NCI-H2227 (cell line): ENCODE results near the gene LRRC27.
A peak's percentile ranks its signal among the peaks of the same experiment; 100 is the strongest.
"Not testable (repeated sequence)": the region's sequence is repeated elsewhere in the genome, so short reads cannot be mapped to it uniquely, and the experiment has no call there.

ENCODE experiments used
- DNase-seq: peaks from one replicate; lab custom pipeline; 2025; ENCODE audit not compliant: unreplicated experiment; lab: John Stamatoyannopoulos, UW

The LRRC27 gene

DNA sequence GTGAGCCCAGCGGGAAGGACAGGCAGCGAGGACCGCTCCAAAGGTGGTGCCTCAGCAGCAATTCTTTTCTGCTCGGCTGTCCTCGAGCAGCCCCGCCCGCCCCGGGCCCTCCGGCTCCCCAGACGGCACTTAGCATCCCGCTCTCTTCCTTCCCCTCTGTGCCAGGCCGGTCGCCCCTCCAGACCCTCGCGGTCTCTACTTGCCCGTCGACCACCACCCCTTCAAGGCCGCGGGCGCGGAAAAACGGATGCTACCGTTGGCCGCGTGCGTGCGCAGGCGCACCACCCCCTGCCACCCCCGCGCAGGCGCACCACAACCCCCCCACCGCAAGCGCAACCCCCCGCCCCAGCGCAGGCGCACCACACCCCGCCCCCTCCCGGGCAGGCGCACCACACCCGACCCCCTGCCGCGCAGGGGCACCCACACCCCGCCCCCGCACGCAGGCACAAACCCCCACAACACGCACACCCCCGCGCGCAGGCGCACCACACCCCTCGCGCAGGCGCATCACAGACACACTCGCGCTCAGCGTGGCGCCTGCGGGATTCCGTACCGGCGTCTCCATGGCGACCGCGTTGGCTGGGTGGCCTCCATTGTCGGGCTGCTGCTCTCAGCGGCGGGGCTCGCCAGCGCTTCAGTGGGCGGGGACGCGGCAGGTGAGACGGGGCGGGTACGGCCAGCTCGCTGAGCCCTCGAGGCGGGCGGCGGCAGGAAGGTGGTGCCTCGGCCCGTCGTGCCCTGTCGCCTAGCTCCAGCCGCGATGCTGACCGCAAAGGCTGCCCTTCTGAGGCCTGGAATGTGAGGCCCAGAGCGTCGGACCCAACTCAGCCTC, at the start of gene LRRC27:
Gene LRRC27, plus strand, starts transcription at position 593 of the 832 bp plus-strand sequence. CDS start 1,332 bp downstream, outside the sequence.
- peak; percentile 97 for DNase-seq

- peak; percentile 40 for DNase-seq
Observed at GRCh38 chr10:132282667-132283603, 49.1 kb upstream of the LRRC27 start.

- DNase-seq = peak; percentile 35
Observed at GRCh38 chr10:132283604-132284382, 48.2 kb upstream of the LRRC27 start.

DNA sequence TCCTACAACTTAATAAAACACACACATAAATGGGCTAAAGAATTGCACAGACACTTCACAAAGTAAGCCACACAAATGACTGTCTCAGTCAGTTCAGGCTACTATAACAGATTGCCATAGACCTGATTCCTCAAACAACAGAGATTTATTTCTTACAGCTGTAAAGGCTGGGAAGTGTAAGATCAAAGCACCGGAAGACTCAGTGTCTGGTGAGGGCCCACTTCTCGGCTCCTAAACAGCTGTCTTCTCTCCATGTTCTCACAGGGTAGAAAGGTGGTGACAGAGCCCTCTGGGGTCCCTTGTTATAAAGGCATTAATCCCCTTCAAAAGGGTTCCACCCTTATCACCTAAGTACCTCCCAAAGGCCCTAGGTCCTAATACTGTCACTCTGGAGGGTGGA, 42.6 kb upstream of the LRRC27 start:
- DNase-seq = no peak

DNA sequence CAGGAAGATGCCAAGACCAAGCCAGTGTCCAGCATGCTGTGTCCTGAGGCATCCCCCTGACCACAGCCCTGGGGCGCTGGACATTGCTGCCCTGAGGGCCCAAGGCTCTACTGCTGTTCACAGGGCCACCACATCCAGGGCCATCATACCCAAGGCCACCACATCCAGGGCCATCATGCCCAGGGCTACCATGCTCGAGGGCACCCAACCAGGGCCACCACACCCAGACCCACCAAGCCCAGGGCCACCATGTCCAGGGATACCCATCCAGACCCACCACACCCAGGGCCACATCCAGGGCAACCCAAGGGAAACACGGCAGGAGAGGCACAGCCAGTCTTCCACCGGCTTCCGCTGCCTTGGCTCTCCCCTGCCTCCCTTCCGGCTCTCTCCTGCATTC, 41.4 kb upstream of the LRRC27 start:
- no peak for DNase-seq

- DNase-seq = no peak
Observed at GRCh38 chr10:132291826-132292225, 40.2 kb upstream of the LRRC27 start.

- no peak for DNase-seq
Observed at GRCh38 chr10:132292287-132293200, 39.4 kb upstream of the LRRC27 start.

GRCh38 chr10:132293201-132293812, 38.7 kb upstream of the LRRC27 start:
- no peak for DNase-seq

DNA sequence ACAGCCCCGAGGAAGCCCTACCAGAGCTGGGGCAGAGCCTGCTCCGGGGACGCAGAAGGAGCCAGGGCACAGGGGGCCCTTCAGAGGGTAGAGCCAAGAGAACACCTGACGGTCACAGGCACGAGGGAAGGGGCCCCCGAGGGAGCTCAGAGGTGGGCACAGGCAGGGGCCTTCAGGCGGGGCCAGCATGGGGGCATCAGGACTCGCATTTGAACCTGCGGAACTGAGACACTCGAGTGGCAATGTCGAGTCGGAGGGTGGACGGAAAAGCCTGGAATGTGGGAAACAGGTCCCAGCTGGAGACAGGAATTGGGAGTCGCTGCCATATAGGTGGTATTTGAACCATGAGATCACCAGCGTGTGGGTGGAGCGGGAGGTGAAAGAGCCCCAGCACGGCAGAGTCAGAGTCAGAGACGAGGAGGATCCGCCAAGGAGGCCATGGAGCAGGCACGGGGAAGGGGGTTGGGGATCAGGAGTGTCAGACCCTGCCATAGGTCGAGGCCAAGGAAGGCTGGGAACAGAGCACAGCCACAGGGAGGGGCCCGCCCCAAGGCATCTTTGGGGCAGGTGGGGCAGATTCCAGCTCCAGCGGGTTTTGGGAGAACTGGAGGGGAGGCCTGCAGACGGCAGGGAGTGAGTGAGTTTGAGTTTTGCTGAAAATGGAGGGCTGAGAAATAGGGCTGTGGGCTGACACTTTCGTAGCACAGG, 38.0 kb upstream of the LRRC27 start:
- no peak for DNase-seq

- no peak for DNase-seq
Observed at GRCh38 chr10:132294561-132295318, 37.3 kb upstream of the LRRC27 start.

DNA sequence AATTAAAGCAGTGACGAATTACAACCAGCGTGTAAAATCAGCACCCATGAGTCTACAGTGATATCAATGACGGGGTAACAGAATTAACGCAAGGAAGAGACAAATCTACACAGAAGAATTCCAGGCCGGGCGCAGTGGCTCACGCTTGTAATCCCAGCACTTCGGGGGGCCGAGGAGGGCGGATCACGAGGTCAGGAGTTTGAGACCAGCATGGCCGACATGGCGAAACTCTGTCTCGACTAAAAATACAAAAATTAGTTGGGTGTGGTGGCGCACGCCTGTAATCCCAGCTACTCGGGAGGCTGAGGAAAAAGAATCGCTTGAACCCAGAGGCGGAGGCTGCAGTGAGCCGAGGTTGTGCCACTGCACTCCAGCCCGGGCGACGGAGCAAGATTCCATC, 36.5 kb upstream of the LRRC27 start:
- DNase-seq = not testable (repeated sequence)

- DNase-seq = no peak
Observed at GRCh38 chr10:132296666-132297443, 35.1 kb upstream of the LRRC27 start.

DNA sequence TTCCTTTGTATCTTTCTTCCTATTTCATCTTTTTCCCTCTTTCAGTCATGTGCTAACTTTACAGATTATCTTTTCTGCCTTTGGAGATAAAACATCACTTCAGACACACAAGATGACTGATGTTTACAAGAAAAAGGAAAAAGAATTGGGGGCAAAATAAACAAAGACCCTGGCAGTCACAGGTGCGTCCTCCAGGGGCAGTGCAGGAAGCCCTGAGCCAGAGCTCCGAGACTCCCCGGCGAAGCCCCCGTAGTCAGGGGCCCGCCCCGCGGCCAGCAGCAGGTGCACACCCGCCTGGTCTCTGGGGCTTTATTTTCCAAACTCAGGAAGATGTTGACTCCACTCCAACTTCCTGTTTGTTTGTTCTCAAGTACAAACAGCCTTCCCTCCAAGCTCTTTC, 34.5 kb upstream of the LRRC27 start:
- DNase-seq = no peak

DNA sequence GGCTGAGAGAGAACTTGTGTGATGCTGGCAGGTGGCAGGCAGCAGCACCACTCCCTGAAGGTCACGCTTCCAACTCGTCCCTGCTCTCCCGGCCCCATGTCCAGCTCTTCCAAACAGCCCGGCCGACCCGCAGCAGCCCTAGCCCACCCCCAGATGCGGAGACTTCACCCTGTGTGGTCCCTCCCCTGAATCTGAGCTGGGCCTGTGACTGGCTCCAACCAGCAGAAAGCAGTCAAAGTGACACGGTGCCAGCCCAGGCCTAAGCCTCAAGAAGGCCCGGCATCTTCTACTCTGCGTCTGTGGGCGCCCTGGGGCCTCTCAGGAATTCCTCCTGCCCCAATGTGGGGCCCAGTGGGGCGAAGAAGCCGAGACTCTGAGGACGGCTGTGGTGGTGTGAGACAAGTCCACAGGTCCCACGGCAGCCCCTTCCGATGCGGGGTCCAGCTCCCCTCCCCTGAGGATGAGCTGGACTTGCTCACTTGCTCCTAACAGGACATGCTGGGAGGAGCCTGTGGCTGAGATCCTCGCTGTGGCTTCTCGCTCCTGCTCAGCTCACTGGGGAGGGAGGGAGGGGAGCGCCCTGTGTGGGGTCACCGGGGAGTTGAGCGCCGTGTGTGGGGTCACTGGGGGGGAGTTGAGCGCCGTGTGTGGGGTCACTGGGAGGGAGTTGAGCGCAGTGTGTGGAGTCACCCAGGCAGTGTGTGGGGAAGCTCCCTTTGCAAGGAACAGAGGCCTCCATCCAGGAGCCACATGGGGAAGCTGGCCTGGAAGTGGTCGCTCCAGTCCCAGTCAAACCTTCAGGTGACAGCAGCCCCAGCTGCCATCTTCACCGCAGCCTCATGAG, 33.7 kb upstream of the LRRC27 start:
- DNase-seq = no peak

DNA sequence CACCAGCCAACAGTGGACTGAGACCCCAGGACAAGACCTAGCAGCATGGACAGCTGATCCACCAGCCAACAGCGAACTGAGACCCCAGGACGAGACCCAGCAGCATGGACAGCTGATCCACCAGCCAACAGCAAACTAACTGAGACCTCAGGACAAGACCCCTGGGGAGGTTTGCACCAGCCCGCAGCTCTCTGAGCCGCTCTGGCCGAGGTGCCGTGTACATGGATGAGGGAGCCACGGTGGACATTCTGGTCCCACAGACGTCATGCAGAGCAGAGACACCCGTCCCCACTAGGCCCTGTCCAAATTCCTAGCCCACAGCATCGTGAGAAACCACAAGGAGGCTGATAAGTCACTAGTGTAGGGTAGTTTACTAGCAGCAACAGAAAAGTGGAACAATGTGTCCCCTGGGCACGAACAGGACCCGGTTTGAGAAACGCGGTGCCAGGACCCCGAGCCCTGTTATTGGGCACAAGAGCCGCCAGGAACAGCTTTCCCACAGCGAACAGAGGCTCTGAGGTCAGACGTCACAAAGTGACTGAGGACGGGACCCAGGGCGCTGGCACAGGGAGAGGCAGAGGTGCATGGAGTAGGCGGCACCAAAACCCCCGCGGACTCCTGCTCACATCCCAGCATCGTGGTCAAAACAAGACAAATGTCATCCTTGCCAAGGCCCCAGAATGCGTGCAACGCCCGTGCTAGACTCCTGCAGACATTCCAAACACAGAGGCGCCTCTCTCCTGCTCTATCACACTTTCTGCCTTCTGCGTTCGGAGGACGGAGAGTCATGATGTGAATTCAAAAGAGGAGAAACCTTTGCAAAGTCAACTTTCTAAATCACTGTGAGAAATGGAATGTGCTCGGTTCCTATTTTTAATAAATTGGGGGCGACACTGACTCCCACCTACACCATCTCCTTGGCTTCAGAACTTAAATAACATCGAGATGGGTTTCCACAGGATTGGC, 32.3 kb upstream of the LRRC27 start:
- DNase-seq = no peak
